Astrocyte of the cerebellum (primary cell): ENCODE results near the gene ZBED4.

ENCODE experiments used
- DNase-seq: peaks from one replicate; pipeline ENCODE4 v3.0.0-alpha.2; 2011; ENCODE audit warnings: low read depth
- H3K4me3 ChIP-seq: 2 replicates; pipeline ENCODE4 v1.5.1; 2011; ENCODE audit warnings: mild to moderate bottlenecking, low read depth, low read length, moderate library complexity
- CTCF ChIP-seq: IDR thresholded peaks from 2 replicates; pipeline ENCODE4 v1.5.1; 2012; ENCODE audit warnings: low read length, low read depth, moderate library complexity, mild to moderate bottlenecking; ENCODE audit errors: missing control alignments
- in situ Hi-C: cut with HindIII; loops from 2 replicates; pipeline ENCODE4 v1.10.0; 2017; ENCODE audit warnings: low sequenced_read_pairs

The ZBED4 gene

GRCh38 chr22:49930596-49931412 lies 77.2 kb downstream of the ZBED4 start:
- no peak for DNase-seq
- H3K4me3 ChIP-seq: no peak overlapping the region

GRCh38 chr22:49933236-49934159 lies 79.9 kb downstream of the ZBED4 start:
- in situ Hi-C loops: loop anchor here (10.0 kb wide), 1 partner anchor 81 kb away; the partner anchor contains the start of gene IL17REL
- no peak overlapping the region for H3K4me3 ChIP-seq
- DNase-seq: no peak
- no peak for TF ChIP-seq CTCF

More at GRCh38 chr22:49930596-49931412, 77.2 kb downstream of the ZBED4 start:
- TF ChIP-seq CTCF: peak; percentile 33
- in situ Hi-C loops: loop anchor here (10.0 kb wide), 1 partner anchor 84 kb away; the partner anchor contains the start of gene IL17REL

- TF ChIP-seq CTCF: no peak
- no peak for DNase-seq
- peak overlapping the region; percentile 37 for H3K4me3 ChIP-seq
- in situ Hi-C loops: loop anchor here (10.0 kb wide), 1 partner anchor 80 kb away; the partner anchor contains the start of gene IL17REL
Observed at GRCh38 chr22:49934160-49934890, 80.7 kb downstream of the ZBED4 start.

- H3K4me3 ChIP-seq: peak overlapping the region; percentile 37
- DNase-seq: no peak
- in situ Hi-C loops: loop anchor here (10.0 kb wide), 1 partner anchor 80 kb away; the partner anchor contains the start of gene IL17REL
- TF ChIP-seq CTCF: no peak
Observed at GRCh38 chr22:49934891-49935557, 81.4 kb downstream of the ZBED4 start.

GRCh38 chr22:49935561-49935960 lies 81.9 kb downstream of the ZBED4 start:
- TF ChIP-seq CTCF: no peak
- no peak for DNase-seq
- in situ Hi-C loops: loop anchor here (10.0 kb wide), 1 partner anchor 79 kb away; the partner anchor contains the start of gene IL17REL
- no peak overlapping the region for H3K4me3 ChIP-seq
